GM23338 (cell line): ENCODE measurements around the gene GRIN2D. TPM values are rescaled to one million over a fixed set of nuclear protein-coding genes. Genes with fewer than 3 reads are reported as not detected.

Source experiments
- ATAC-seq: fragments of 200-7000 bp; cut with Tn5 transposase; 3 replicates; pipeline ENCODE4 v1.9.1; 2020
- DNase-seq: peaks from one replicate; pipeline ENCODE4 v3.0.0-alpha.2; 2015; ENCODE audit warnings: low spot score
- H2AFZ ChIP-seq: fragments of 200-600 bp; sonication (generic); 2 replicates; pipeline ENCODE4 v1.8.0; 2016; ENCODE audit warnings: antibody characterized with exemption, mild to moderate bottlenecking, moderate library complexity
- H3F3A ChIP-seq: fragments of 200-600 bp; sonication (generic); replicated peaks from 2 replicates; pipeline ENCODE4 v1.8.0; 2017; ENCODE audit warnings: antibody characterized with exemption, mixed run types, low read depth
- H3K27ac ChIP-seq: fragments of 200-600 bp; sonication (generic); 2 replicates; pipeline ENCODE4 v1.6.1; 2016; ENCODE audit warnings: low read depth
- H3K27me3 ChIP-seq: fragments of 200-600 bp; sonication (generic); 2 replicates; pipeline ENCODE4 v1.8.0; 2016; ENCODE audit warnings: mild to moderate bottlenecking, mixed run types, moderate library complexity; ENCODE audit not compliant: insufficient read depth
- H3K36me3 ChIP-seq: fragments of 200-600 bp; sonication (generic); 2 replicates; pipeline ENCODE4 v1.8.0; 2016; ENCODE audit warnings: mild to moderate bottlenecking; ENCODE audit not compliant: insufficient read depth
- H3K4me1 ChIP-seq: fragments of 200-600 bp; sonication (generic); 2 replicates; pipeline ENCODE4 v1.8.0; 2016; ENCODE audit warnings: mild to moderate bottlenecking, moderate library complexity; ENCODE audit not compliant: insufficient read depth
- H3K4me2 ChIP-seq: fragments of 200-600 bp; sonication (generic); 2 replicates; pipeline ENCODE4 v1.7.1; 2017; ENCODE audit warnings: mixed run types
- H3K4me3 ChIP-seq: fragments of 200-600 bp; sonication (generic); 2 replicates; pipeline ENCODE4 v1.6.1; 2016; ENCODE audit warnings: mixed run types
- H3K79me2 ChIP-seq: fragments of 200-600 bp; sonication (generic); replicated peaks from 2 replicates; pipeline ENCODE4 v1.8.0; 2017; ENCODE audit warnings: mild to moderate bottlenecking; ENCODE audit not compliant: insufficient read depth
- H3K9me2 ChIP-seq: fragments of 200-600 bp; sonication (generic); 2 replicates; pipeline ENCODE4 v1.8.0; 2017; ENCODE audit not compliant: insufficient read depth
- H4K20me1 ChIP-seq: fragments of 200-600 bp; sonication (generic); replicated peaks from 2 replicates; pipeline ENCODE4 v1.8.0; 2017; ENCODE audit warnings: mild to moderate bottlenecking; ENCODE audit not compliant: insufficient read depth
- H3K27ac Mint-ChIP-seq: 2 replicates; pipeline ENCODE4 v1.8.0; 2020; ENCODE audit warnings: inconsistent platforms, mild to moderate bottlenecking, moderate library complexity, mixed read lengths
- H3K27me3 Mint-ChIP-seq: 3 replicates; pipeline ENCODE4 v1.8.0; 2022; ENCODE audit warnings: low read depth, mild to moderate bottlenecking, moderate library complexity, mixed read lengths, inconsistent platforms; ENCODE audit not compliant: insufficient read depth, poor library complexity
- H3K36me3 Mint-ChIP-seq: 3 replicates; pipeline ENCODE4 v1.8.0; 2021; ENCODE audit warnings: low read depth, mild to moderate bottlenecking, inconsistent platforms, moderate library complexity, mixed read lengths
- H3K4me1 Mint-ChIP-seq: 3 replicates; pipeline ENCODE4 v1.8.0; 2020; ENCODE audit warnings: mild to moderate bottlenecking, inconsistent platforms, mixed read lengths
- H3K4me3 Mint-ChIP-seq: 3 replicates; pipeline ENCODE4 v1.8.0; 2021; ENCODE audit warnings: moderate library complexity, mild to moderate bottlenecking, inconsistent platforms, mixed read lengths
- H3K9me3 Mint-ChIP-seq: 3 replicates; pipeline ENCODE4 v1.8.0; 2020; ENCODE audit warnings: moderate library complexity, mild to moderate bottlenecking, inconsistent platforms, mixed read lengths
- ETS1 ChIP-seq: IDR thresholded peaks from 2 replicates; pipeline ENCODE4 v1.6.1; 2016; ENCODE audit warnings: antibody characterized with exemption
- EZH2 ChIP-seq: fragments of 200-600 bp; sonication (generic); IDR thresholded peaks from one replicate; pipeline ENCODE4 v1.8.0; 2017; ENCODE audit warnings: antibody characterized with exemption, mild to moderate bottlenecking, low read depth; ENCODE audit not compliant: unreplicated experiment
- EZH2phosphoT487 ChIP-seq: fragments of 200-600 bp; sonication (generic); IDR thresholded peaks from one replicate; pipeline ENCODE4 v1.8.1; 2018; ENCODE audit warnings: antibody characterized with exemption; ENCODE audit not compliant: unreplicated experiment
- JUNB ChIP-seq: IDR thresholded peaks from one replicate; pipeline ENCODE4 v1.6.1; 2016; ENCODE audit warnings: antibody characterized with exemption; ENCODE audit not compliant: unreplicated experiment
- NANOG ChIP-seq: IDR thresholded peaks from 2 replicates; pipeline ENCODE4 v1.6.1; 2016; ENCODE audit warnings: antibody characterized with exemption, borderline replicate concordance
- POLR2AphosphoS5 ChIP-seq: IDR thresholded peaks from 2 replicates; pipeline ENCODE4 v1.6.1; 2016; ENCODE audit warnings: antibody characterized with exemption, low read depth
- STAT1 ChIP-seq: IDR thresholded peaks from one replicate; pipeline ENCODE4 v1.6.1; 2016; ENCODE audit warnings: antibody characterized with exemption; ENCODE audit not compliant: unreplicated experiment
- ZNF114 ChIP-seq: fragments of 250-450 bp; sonication (Bioruptor Pico); IDR thresholded peaks from 2 replicates; pipeline ENCODE4 v1.5.0; 2020; ENCODE audit warnings: mild to moderate bottlenecking, moderate library complexity
- ZNF331 ChIP-seq: fragments of 250-450 bp; sonication (Bioruptor Pico); IDR thresholded peaks from 2 replicates; pipeline ENCODE4 v1.5.0; 2020; ENCODE audit warnings: low read depth, mild to moderate bottlenecking, moderate library complexity
- ZNF462 ChIP-seq: fragments of 250-450 bp; sonication (Bioruptor Pico); IDR thresholded peaks from 2 replicates; pipeline ENCODE4 v1.5.0; 2020; ENCODE audit warnings: mild to moderate bottlenecking, moderate library complexity
- polyA plus RNA-seq: library from polyadenylated mRNA; unstranded; fragments of >200 nt; fragmentation: Nextera tagmentation; extraction: Ambion mirVana; gene quantifications from 2 replicates; pipeline ENCODE4 v1.2.1, GENCODE V29; 2016
- total RNA-seq: library from RNA; depleted of rRNA; stranded (reverse); fragments of >200 nt; shearing (Covaris generic); gene quantifications from 2 replicates; pipeline ENCODE4 v1.2.3, GENCODE V29; 2014

GRIN2D gene
- total and polyA plus RNA-seq, 2 experiments from 2014 or later, result 4.4 to 20.0 TPM

GRCh38 chr19:48368936-48369335, 24.5 kb upstream of the GRIN2D start:
- no peaks in the 10 kb centered on the region for H3K9me2 ChIP-seq
- no peak for DNase-seq
- H3K4me1 ChIP-seq, result no peaks in the 10 kb centered on the region

More at GRCh38 chr19:48368936-48369335, 24.5 kb upstream of the GRIN2D start:
- Histone ChIP-seq H3K79me2 (no peaks in the 10 kb centered on the region), H3K4me2 (no peak overlapping the region), H3F3A (no peaks in the 10 kb centered on the region), H3K27me3 (no peaks in the 10 kb centered on the region), H3K4me3 (no peak overlapping the region), H4K20me1 (no peaks in the 10 kb centered on the region), H2AFZ (no peak overlapping the region), H3K27ac (no peak overlapping the region), H3K36me3 (no peaks in the 10 kb centered on the region)
- H3K27me3 Mint-ChIP-seq, result peaks cover 16% of the 10 kb centered on the region
- H3K4me1 Mint-ChIP-seq, result peaks cover 9% of the 10 kb centered on the region
- no peak for ATAC-seq
- TF ChIP-seq EZH2phosphoT487 (no peak), STAT1 (no peak), ZNF331 (CRISPR knock-in tag) (no peak), NANOG (no peak), ZNF462 (no peak), ZNF114 (CRISPR knock-in tag) (no peak), ETS1 (no peak), POLR2AphosphoS5 (no peak), EZH2 (no peak), JUNB (no peak)
- H3K4me3 Mint-ChIP-seq, result no peak overlapping the region
- H3K36me3 Mint-ChIP-seq, result no peaks in the 10 kb centered on the region
- no peaks in the 10 kb centered on the region; the same call in 2 of the 3 replicates for H3K9me3 Mint-ChIP-seq
- no peak overlapping the region for H3K27ac Mint-ChIP-seq
